Trophoblast cell (in vitro differentiated cells and primary cell): ENCODE measurements around the gene GLIPR1L2. TPM values are rescaled to one million over a fixed set of nuclear protein-coding genes. Genes with fewer than 3 reads are reported as not detected.
A peak's percentile ranks its signal among the peaks of the same experiment; 100 is the strongest.
"Not testable (repeated sequence)": the region's sequence is repeated elsewhere in the genome, so short reads cannot be mapped to it uniquely, and the experiment has no call there.

Experiments used
- DNase-seq, 2 donors: peaks; one replicate each; pipeline ENCODE4 v3.0.0-alpha.2; 2016
- H2AFZ ChIP-seq: 2 replicates; pipeline ENCODE4 v1.6.1; 2013; ENCODE audit warnings: low read length, moderate library complexity, mild to moderate bottlenecking; ENCODE audit not compliant: insufficient read depth, poor library complexity
- H2AK5ac ChIP-seq: 2 replicates; pipeline ENCODE4 v1.6.1; 2013; ENCODE audit warnings: mild to moderate bottlenecking, low read length
- H2BK120ac ChIP-seq: 2 replicates; pipeline ENCODE4 v1.6.1; 2013; ENCODE audit warnings: low read length, mild to moderate bottlenecking, moderate library complexity; ENCODE audit not compliant: insufficient read depth, poor library complexity
- H2BK12ac ChIP-seq: 2 replicates; pipeline ENCODE4 v1.6.1; 2013; ENCODE audit warnings: mild to moderate bottlenecking, low read length, moderate library complexity
- H2BK5ac ChIP-seq: 2 replicates; pipeline ENCODE4 v1.6.1; 2013; ENCODE audit warnings: low read length, low read depth, moderate library complexity, mild to moderate bottlenecking; ENCODE audit not compliant: poor library complexity
- H3K14ac ChIP-seq: 2 replicates; pipeline ENCODE4 v1.6.1; 2013; ENCODE audit warnings: mild to moderate bottlenecking, low read length
- H3K18ac ChIP-seq: 2 replicates; pipeline ENCODE4 v1.6.1; 2013; ENCODE audit warnings: mild to moderate bottlenecking, low read length
- H3K23ac ChIP-seq: 2 replicates; pipeline ENCODE4 v1.6.1; 2013; ENCODE audit warnings: low read length
- H3K27ac ChIP-seq: 2 replicates; pipeline ENCODE4 v1.5.1; 2013; ENCODE audit warnings: low read depth, mild to moderate bottlenecking, inconsistent platforms, low read length, moderate library complexity
- H3K27me3 ChIP-seq: 2 replicates; pipeline ENCODE4 v1.6.1; 2013; ENCODE audit warnings: inconsistent platforms, mild to moderate bottlenecking, low read length, moderate library complexity; ENCODE audit not compliant: insufficient read depth
- H3K36me3 ChIP-seq, 2 experiments: 1 replicate in 1 of 2; 2 replicates in 1 of 2; pipeline ENCODE4 v1.6.1; 2013; ENCODE audit warnings: low read length in 2 of 2, mild to moderate bottlenecking in 2 of 2, moderate library complexity in 1 of 2; ENCODE audit not compliant: insufficient read depth in 2 of 2, control insufficient read depth in 1 of 2
- H3K4ac ChIP-seq: 2 replicates; pipeline ENCODE4 v1.6.1; 2013; ENCODE audit warnings: low read depth, mild to moderate bottlenecking, low read length, moderate library complexity
- H3K4me1 ChIP-seq, 2 experiments: 1 replicate in 1 of 2; 2 replicates in 1 of 2; pipeline ENCODE4 v1.6.1; 2013; ENCODE audit warnings: low read length in 2 of 2, mild to moderate bottlenecking in 2 of 2, moderate library complexity in 1 of 2; ENCODE audit not compliant: insufficient read depth in 2 of 2, control insufficient read depth in 1 of 2
- H3K4me2 ChIP-seq: 2 replicates; pipeline ENCODE4 v1.6.1; 2013; ENCODE audit warnings: inconsistent platforms, mild to moderate bottlenecking, low read length, moderate library complexity
- H3K4me3 ChIP-seq: 2 replicates; pipeline ENCODE4 v1.5.1; 2013; ENCODE audit warnings: mild to moderate bottlenecking, low read depth, low read length, inconsistent platforms
- H3K79me1 ChIP-seq: one replicate; pipeline ENCODE4 v1.6.1; 2013; ENCODE audit warnings: low read length
- H3K79me2 ChIP-seq: 2 replicates; pipeline ENCODE4 v1.6.1; 2013; ENCODE audit warnings: low read length, mild to moderate bottlenecking; ENCODE audit not compliant: control insufficient read depth, insufficient read depth, poor library complexity
- H3K9ac ChIP-seq: 2 replicates; pipeline ENCODE4 v1.6.1; 2013; ENCODE audit warnings: mild to moderate bottlenecking, low read length
- H3K9me3 ChIP-seq: 2 replicates; pipeline ENCODE4 v1.6.1; 2013; ENCODE audit warnings: low read depth, mild to moderate bottlenecking, control low read depth, inconsistent platforms, low read length; ENCODE audit not compliant: insufficient read depth
- H4K12ac ChIP-seq: 2 replicates; pipeline ENCODE4 v1.6.1; 2013; ENCODE audit warnings: low read depth, mild to moderate bottlenecking, low read length, moderate library complexity
- H4K8ac ChIP-seq: 2 replicates; pipeline ENCODE4 v1.6.1; 2013; ENCODE audit warnings: low read depth, mild to moderate bottlenecking, low read length, moderate library complexity
- H4K91ac ChIP-seq: one replicate; pipeline ENCODE4 v1.6.1; 2013; ENCODE audit warnings: low read depth, mild to moderate bottlenecking, low read length, moderate library complexity
- WGBS: extraction: QIAGEN DNeasy Blood & Tissue Kit; methylation state at CpG from one replicate; pipeline ENCODE4 v1.1.7; 2013; ENCODE audit warnings: missing lambda C conversion rate; ENCODE audit not compliant: insufficient read length, insufficient coverage; ENCODE audit errors: extremely low coverage; 5-methylcytosine and 5-hydroxymethylcytosine counted together
- polyA plus RNA-seq: library from polyadenylated mRNA; stranded (reverse); fragments of 200-250 nt; gene quantifications from 2 replicates; pipeline ENCODE4 v1.2.3, GENCODE V29; 2013

GLIPR1L2 gene
- polyA plus RNA-seq = 0.24 and 0.31 TPM in 2 replicates

- H4K91ac ChIP-seq = peak within 1 kb of the TSS; percentile 91
- no peaks in the 10 kb centered on the region for H3K9me3 ChIP-seq
- H3K79me2 ChIP-seq = peaks cover 3% of the 10 kb centered on the region
- peak within 1 kb of the TSS; percentile 90 for H3K18ac ChIP-seq
- no peak within 1 kb of the TSS for H2AK5ac ChIP-seq
- no peaks in the 10 kb centered on the region for H3K36me3 ChIP-seq
- no peaks in the 10 kb centered on the region for H3K4me1 ChIP-seq
- peaks cover 3% of the 10 kb centered on the region for H3K79me1 ChIP-seq
- peak within 1 kb of the TSS; percentile 69 for H3K4me3 ChIP-seq
- peak within 1 kb of the TSS; percentile 97 for H4K8ac ChIP-seq
- H3K4me2 ChIP-seq = peak within 1 kb of the TSS; percentile 62
- H3K4ac ChIP-seq = peak within 1 kb of the TSS; percentile 61
- no peak within 1 kb of the TSS for H3K23ac ChIP-seq
- H2BK12ac ChIP-seq = peak within 1 kb of the TSS; percentile 37
- H2BK5ac ChIP-seq = peak within 1 kb of the TSS; percentile 78
- H2AFZ ChIP-seq = peak within 1 kb of the TSS; percentile 95
- H3K27me3 ChIP-seq = no peaks in the 10 kb centered on the region
- peak within 1 kb of the TSS; percentile 36 for H3K27ac ChIP-seq
- H3K9ac ChIP-seq = peak within 1 kb of the TSS; percentile 6
- peak within 1 kb of the TSS; percentile 77 for H2BK120ac ChIP-seq
- H4K12ac ChIP-seq = peak within 1 kb of the TSS; percentile 88
- H3K14ac ChIP-seq = peak within 1 kb of the TSS; percentile 90
- DNase-seq = peak; percentile 98 to 99
- no CpG with 5 or more reads among the region's 36 CpGs for WGBS
Measured at GRCh38 chr12:75390899-75391538, at the start of gene GLIPR1L2. Gene GLIPR1L2 (plus strand): TSS chr12:75391089. CDS start chr12:75391117, 28 bp downstream.

GRCh38 chr12:75341873-75342272 is 49.0 kb upstream of the GLIPR1L2 start:
- Histone ChIP-seq H2BK12ac (no peak overlapping the region), H3K9ac (no peak overlapping the region), H4K12ac (no peak overlapping the region), H3K4me3 (no peak overlapping the region), H3K36me3 (no peaks in the 10 kb centered on the region), H3K9me3 (no peaks in the 10 kb centered on the region), H3K79me2 (no peaks in the 10 kb centered on the region), H3K14ac (no peak overlapping the region), H3K4ac (no peak overlapping the region), H3K23ac (no peak overlapping the region), H3K18ac (no peak overlapping the region), H3K27ac (no peak overlapping the region), H3K27me3 (no peaks in the 10 kb centered on the region), H3K4me1 (no peaks in the 10 kb centered on the region), H3K79me1 (no peaks in the 10 kb centered on the region), H2BK5ac (no peak overlapping the region), H4K91ac (no peak overlapping the region), H3K4me2 (no peak overlapping the region), H2AFZ (no peak overlapping the region), H4K8ac (no peak overlapping the region), H2BK120ac (no peak overlapping the region), H2AK5ac (no peak overlapping the region)
- WGBS = no CpG with 5 or more reads among the region's 5 CpGs
- peak; percentile 86 to 87 for DNase-seq

DNA sequence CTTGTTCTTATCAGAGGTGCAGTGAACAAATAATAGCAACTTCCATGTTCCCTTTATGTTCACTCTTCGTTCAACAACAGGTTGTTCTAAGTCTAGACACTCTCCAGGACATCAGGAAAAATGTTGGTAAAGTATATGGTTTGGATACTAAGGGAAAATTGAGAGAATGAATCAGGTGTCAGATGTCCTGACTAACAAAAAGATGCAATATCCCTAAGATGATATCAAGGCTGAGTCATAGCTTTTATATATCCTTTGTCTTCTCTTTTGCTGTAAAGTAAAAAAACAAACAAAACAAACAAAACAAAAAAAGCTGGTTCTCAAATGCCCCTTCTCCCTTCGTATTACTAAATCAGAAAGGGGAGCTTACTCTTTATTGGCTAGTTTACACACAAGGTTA is 45.4 kb upstream of the GLIPR1L2 start:
- Histone ChIP-seq H3K9ac (no peak overlapping the region), H2BK12ac (no peak overlapping the region), H4K91ac (no peak overlapping the region), H3K18ac (no peak overlapping the region), H3K14ac (no peak overlapping the region), H3K27me3 (no peaks in the 10 kb centered on the region), H3K4ac (no peak overlapping the region), H2BK5ac (no peak overlapping the region), H4K12ac (no peak overlapping the region), H3K4me3 (no peak overlapping the region), H3K27ac (no peak overlapping the region), H2AFZ (no peak overlapping the region), H3K23ac (no peak overlapping the region), H4K8ac (no peak overlapping the region), H3K36me3 (no peaks in the 10 kb centered on the region), H2AK5ac (no peak overlapping the region), H3K79me1 (no peaks in the 10 kb centered on the region), H3K79me2 (no peaks in the 10 kb centered on the region), H3K9me3 (no peaks in the 10 kb centered on the region), H3K4me1 (peaks cover 0 to 7% of the 10 kb centered on the region in 2 experiments), H2BK120ac (no peak overlapping the region), H3K4me2 (no peak overlapping the region)
- no peak for DNase-seq
- no CpG with 5 or more reads among the region's 2 CpGs for WGBS

DNA sequence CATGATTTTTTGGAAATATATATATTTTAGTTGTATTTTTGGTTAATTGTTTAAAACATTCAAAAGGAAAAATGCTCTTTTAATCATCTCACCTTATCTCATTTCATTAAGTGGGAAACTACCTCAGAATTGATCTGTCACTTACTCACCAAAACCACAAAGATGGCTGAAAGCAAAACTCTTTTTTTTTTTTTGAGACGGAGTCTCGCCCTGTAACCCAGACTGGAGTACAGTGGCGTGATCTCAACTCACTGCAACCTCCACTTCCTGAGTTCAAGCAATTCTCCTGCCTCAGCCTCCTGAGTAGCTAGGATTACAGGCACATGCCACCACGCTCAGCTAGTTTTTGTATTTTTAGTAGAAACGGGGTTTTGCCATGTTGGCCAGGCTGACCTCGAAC is 44.7 kb upstream of the GLIPR1L2 start:
- H3K4ac ChIP-seq, H3K79me2 ChIP-seq, H2AK5ac ChIP-seq, H3K27me3 ChIP-seq, H3K14ac ChIP-seq, H3K27ac ChIP-seq, H3K36me3 ChIP-seq, H2AFZ ChIP-seq, H3K4me3 ChIP-seq, H3K79me1 ChIP-seq, H4K8ac ChIP-seq, H3K9me3 ChIP-seq, H4K12ac ChIP-seq, H3K9ac ChIP-seq, DNase-seq, H3K23ac ChIP-seq, H2BK5ac ChIP-seq, H4K91ac ChIP-seq, H3K18ac ChIP-seq, H3K4me1 ChIP-seq, H3K4me2 ChIP-seq, H2BK12ac ChIP-seq, H2BK120ac ChIP-seq: not testable (repeated sequence)
- WGBS = no CpG with 5 or more reads among the region's 6 CpGs
